Limb (tissue), 2 donors: ENCODE results near the gene BCKDHB.
A peak's percentile ranks its signal among the peaks of the same experiment; 100 is the strongest.

Experiments
- DNase-seq, 2 donors: peaks; one replicate each; pipeline ENCODE4 v3.0.0-alpha.2; 2016; ENCODE audit errors: extremely low spot score in 2 of 2

Gene BCKDHB

DNA sequence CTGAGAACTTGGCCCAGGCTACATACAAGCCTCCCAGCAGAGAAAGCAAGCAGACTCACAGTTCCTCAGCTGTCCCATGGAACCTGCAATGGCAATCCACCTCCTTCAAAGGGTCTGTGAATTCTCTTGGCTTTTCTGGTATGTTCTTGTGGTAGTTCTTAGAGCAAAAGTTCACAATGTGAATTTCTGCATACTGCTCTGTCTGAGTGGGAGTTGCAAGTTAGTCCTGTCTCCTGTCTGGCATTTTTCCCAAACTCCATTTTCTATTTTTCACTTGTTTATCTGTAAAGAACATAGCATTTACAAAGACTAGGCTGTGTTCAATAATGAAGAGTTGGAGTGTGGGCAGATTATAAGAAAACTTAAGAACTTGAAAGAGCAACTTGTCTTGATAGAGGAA is 269.9 kb downstream of the BCKDHB start:
- DNase-seq, result no peak

DNA sequence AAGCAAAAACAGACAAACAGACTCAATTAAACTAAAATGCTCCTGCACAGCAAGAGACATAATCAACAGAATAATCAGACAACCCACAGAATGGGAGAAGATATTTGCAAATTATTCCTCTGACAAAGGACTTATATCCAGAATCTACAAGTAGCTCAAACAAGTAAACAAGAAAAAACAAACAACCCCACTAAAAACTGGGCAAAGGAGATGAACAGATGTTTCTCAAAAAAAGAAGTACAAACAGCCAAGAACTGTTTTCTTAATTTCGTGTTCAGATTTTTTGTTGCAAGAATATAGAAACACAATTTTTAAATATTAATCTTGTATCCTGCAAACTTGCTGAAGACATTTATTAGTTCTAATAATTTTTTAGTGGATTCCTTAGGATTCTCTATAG is 274.1 kb downstream of the BCKDHB start:
- no peak for DNase-seq

DNA sequence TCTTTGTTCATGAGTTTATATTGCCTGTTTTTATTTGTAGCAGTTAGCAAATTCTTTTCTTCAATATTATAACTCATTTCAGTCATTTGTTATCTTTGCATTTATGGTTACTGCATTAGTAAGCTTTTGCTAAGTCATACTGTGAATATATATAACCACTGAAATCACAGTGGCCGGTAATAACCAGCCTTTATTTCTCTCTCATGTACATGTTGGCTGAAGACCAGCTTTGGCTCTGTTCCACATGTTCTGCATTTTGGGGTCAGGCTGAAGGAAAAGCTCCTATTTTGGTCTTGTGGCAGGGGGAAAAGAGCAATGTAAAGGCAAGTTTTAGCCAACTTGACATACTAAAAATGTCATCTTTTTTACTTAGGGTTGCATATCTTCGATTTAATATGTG is 276.3 kb downstream of the BCKDHB start:
- peak; percentile 55 to 63 for DNase-seq

DNA sequence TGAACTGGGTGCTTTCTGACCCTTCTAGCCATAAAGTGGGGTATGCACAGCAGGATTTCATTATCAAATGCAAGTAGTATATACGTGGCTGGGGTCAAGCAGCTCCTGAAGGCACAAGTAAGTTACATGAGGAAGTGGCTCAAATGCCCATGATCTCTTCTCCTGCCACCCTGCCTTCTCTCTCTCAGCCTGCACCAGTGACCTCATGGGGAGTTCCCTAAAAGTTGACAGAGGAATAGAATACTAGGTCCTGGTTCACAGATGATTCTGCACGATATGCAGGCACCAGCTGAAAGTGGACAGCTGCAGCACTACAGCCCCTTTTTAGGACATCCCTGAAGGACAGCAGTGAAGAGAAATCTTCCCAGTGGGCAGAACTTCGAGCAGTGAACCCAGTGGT is 282.0 kb downstream of the BCKDHB start:
- DNase-seq, result no peak
